ENCODE measurements around the gene ADGB.
A peak's percentile ranks its signal among the peaks of the same experiment; 100 is the strongest.
"Not testable (repeated sequence)": the region's sequence is repeated elsewhere in the genome, so short reads cannot be mapped to it uniquely, and the experiment has no call there.

ADGB gene

DNA sequence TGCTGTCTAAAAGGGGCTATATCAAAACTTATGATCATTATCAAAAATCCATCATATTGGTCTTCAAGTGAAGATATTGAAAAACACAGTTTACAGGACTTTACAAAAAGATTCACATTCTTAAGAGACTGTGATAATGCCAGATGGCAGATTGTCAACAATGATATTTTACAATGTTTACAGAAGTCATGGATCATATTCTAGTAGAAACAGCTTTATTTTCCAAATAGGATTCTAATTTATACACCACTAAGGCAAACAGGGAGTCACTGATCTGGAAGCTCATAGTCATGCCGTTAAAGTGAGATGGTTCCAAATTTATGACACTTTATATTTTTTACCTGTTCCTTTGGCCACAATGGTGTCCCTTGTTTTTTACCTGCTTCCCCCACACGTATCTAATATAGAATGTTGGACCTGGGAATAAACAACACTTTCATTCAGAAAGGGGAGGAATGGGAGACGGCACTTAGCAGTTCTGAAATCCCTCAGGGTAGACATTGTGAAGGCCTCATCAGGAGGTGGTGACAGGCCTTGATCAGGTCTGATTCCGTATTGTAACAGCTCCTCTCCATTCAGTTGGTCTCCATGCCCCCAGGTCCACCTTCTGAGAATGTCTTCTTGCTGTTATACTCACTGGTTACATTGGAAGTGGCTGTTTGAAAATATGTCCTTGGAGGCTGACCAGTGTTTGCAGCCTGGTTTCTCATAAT, 228.6 kb downstream of the ADGB start:
- DNase-seq, result no peak

DNA sequence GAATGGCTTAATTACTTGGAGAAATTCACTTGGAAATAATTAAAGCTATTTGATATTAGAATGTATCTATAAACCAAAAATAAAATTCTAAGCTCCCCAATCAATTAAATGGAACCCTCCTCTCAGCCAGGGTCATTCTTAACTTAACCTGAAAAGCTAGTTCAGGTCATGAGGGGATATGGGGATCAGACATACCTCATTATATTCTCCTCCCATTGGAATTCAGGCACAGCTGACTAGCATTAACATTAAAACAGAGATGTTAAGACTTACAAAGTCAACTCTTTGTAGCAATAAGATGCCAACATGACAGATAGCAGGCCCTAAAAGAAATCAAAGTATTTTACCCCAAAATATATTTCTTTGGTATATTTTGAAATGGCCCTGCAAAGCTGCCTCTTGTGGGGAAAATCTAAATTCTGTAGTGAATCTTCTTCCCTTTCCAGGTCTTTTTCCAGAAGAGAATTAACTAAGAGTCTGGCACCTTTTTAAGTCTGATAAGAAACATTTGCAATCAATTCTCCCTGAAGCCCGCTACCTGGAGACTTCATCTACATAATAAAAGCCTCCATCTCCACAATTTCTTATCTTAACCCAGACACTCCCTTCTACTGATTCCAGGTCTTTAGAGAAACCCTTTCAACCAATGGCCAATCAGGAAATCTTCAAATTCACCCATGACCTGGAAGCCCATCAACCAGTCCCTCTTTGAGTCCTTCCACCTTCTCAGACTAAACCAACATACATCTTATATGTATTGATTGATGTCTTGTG, 231.2 kb downstream of the ADGB start:
- DNase-seq, result no peak

DNA sequence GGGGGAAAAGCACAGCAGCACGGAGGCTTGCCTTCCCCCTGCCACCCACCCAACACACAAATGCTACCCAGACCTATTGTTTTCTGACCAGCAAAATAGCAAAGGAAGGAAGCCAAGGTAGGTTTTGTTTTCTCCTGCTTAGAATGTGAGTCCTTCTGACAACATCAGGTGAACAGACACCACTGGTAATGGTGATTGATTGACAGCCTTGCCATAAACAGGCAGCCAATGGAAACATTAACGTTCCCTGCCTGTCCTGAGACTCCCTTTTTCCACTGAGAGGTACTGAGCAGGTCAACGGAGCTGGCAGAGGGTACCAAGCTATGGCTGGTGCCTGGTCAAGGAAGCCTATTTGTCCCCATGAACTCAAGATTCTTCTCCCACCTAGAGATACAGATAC, 234.4 kb downstream of the ADGB start:
- DNase-seq, result no peak

DNA sequence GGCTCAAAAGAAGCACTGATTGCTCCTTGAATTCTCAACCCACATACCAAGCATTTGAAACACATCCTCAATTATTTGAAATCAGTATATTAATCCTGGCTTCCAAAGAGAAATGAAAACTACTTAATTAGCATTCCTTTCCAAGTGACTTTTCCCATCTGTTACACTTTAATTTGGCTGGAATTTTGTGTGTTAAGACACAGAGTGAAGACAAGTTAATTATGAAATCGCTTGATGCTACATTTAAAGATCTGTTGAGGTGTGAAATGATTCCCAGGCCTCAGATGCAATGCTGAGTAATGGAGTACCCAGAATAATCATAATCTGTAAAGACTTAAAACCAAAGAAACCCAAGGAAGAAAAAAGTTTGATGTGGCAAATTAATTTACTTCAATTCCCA, 241.4 kb downstream of the ADGB start:
- DNase-seq, result no peak

DNA sequence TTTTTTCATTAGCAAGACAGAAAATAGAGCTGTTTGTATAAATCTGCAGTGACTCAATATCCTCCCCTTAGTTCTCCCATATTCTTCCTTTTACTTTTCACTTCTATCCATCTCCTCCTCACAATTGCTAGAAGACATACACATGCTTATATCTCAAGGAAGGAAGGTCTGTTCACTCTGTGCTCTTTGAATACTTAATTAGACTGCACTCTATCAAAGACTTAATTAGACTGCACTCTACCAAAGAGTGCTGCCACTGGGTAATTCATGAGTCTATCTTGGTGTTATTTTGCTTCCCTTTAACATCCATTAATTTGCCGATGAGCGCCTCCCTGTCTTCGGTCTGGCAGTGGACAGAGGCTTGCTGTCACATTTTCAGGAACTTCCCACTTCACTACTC, 241.9 kb downstream of the ADGB start:
- no peak for DNase-seq

DNA sequence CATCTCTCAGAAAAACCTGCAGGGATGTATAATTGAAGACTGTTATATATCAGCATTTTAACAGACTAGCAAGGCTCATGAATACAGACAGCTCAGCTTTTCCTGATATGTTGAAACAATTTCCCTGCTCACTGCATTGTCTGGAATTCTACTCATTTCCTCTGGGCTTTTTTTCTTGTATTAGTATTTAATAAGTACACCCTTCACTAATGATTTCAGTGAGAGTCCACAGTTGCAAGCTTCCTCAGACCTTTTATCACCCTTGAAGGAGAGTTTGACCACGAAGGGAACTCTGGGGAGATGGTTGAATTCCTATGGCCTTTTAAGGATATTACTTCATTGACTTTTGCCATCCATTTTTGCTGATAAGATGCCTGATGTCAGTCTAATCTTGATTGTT, 248.7 kb downstream of the ADGB start:
- no peak for DNase-seq

DNA sequence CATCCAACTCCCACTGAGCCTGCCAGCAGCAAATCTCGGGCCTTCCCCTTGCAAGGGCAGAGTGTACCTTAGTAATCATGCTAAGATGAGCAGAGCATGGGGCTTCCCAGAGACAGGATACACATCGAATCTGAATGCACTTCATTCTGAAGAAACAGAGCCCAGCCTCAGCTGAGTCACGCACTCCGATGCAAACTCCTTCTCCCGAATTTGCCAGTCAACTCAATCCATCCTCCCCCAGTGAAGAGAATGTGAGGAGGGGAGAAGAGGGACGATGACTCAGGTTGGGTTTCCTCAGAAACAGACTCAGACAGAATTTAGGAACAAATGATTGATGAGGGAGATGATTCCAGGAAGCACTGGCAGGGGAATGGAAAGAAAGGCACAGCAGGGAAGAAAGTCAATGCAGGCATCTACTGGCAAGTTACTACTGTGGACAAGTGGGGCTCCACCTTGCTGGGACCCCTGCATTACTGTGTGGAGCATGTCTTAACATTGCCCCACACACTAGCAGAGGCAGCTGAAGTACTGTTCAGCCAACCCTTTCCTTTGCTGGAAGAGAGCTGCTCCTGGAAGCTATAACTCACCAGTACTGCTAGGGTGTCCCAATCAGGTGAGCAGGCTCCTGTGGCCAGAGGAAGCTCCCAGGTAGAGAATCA, 251.6 kb downstream of the ADGB start:
- no peak for DNase-seq

DNA sequence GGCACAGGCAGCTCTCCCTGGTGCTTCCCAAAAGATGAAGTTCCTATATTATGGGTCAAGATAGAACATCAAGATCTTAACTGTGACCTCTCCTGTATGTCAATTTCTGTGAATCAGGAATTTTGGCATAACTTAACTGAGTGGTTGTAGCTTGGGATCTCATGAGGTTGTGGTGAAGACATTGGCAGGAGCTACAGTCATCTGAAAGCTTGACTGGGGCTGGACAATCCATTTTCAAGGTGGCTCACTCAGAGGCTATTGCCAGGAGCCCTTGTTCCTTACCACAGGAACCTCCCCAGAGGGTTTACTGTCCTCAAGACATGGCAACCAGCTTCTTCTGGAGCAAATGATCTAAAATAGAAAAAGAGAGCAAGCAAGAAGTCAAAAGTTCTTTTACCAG, 252.2 kb downstream of the ADGB start:
- no peak for DNase-seq

GRCh38 chr6:146851837-146852236, 253.1 kb downstream of the ADGB start:
- no peak for DNase-seq

GRCh38 chr6:146854521-146855255, 255.9 kb downstream of the ADGB start:
- not testable (repeated sequence) for DNase-seq

DNA sequence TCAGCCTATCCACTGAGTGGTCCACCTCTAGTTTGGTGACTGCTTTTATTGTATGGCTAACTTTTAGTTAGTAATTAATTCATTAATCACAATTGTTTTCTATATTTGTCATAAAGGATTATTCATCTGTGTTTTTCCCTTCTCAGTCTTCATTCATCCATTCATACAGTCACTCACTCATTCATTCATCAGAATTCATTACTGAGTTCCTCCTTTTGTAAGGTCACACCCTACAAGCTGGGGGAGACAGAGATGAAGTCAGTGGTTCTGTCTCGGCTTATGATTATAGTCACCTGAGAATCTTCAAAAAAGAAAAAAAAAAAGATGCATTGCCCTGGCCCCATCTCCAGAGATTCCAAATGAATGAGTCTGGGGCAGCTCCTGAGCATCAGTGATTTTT, 257.1 kb downstream of the ADGB start:
- DNase-seq, result no peak

GRCh38 chr6:146856296-146856695, 257.5 kb downstream of the ADGB start:
- DNase-seq, result no peak

DNA sequence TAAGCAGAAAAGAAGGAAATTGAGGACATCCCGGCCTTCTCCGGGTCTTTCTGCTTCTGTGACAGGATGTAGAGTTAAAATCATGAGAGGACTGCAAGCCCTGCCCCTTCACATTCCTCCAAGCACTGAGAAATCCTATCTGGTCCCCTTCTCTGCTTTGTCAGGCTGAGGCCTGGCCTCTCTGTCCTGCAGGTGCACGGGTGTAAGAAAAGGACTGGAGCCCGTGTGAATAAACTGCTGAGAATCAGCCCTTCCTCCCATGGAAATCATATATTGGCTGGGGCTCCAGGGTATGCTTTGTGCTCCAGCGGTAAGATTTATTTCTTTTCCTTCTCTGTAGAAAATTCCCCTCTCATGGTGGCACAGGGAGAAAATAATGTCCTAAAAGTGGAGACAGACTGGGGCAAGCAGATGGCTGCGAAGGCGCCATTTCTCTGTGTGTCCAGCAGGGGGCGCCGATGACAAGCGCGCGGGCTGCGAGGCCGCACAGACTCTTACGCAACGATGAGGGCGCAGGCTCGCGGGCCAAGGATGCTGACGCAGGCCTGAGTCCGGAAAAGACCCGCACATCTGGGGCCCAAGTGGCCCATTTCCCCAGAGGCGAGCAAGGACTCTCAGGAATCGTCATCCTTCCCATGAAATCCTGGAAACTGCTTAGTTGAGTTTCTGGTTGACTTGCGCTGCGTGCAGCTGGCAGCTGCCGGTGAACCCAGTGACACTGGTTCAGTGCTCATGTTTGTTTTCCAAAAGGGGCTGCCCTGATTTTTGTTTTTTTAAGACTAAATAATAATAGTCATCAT, 258.6 kb downstream of the ADGB start:
- peak; percentile 29 for DNase-seq

DNA sequence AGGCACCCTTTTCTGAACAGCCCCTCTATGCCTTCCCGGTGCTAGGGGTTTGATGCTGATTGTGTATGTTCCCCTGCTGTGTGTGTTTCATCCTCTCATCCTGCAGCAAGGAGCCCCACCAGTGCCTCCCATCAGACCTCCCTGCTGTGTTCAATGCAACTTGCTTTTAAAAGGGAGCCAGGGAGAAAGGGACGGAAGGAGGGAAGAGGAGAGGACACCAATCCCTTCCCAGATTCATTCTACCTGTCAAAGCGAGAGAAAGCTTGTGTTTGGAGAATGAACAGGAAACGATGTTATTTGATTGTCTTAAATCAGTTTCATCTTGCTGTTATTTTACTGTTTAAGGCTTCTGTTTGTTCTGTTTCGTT, 259.2 kb downstream of the ADGB start:
- no peak for DNase-seq

DNA sequence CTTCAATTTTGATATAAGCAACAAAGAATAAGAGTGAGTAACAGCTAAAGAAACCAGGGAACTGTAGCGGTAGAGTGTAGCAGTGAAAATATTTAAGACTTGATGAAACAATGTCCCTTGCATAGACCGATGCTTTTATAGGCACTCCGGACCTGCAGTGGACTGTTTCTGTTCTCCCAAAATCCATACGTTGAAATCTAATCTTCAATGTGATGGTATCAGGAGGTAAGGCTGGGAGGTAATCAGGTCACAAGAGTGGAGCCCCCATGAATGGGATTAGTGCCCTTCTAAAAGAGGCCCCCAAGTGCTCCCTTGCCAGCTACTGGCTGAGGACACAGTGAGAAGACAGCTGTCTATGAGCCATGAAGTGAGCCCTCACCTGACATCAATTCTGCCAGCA, 260.4 kb downstream of the ADGB start:
- no peak for DNase-seq

GRCh38 chr6:146859795-146860495, 261.2 kb downstream of the ADGB start:
- DNase-seq, result no peak

- DNase-seq, result no peak
These were observed 261.8 kb downstream of the ADGB start for GRCh38 chr6:146860583-146860982.

DNA sequence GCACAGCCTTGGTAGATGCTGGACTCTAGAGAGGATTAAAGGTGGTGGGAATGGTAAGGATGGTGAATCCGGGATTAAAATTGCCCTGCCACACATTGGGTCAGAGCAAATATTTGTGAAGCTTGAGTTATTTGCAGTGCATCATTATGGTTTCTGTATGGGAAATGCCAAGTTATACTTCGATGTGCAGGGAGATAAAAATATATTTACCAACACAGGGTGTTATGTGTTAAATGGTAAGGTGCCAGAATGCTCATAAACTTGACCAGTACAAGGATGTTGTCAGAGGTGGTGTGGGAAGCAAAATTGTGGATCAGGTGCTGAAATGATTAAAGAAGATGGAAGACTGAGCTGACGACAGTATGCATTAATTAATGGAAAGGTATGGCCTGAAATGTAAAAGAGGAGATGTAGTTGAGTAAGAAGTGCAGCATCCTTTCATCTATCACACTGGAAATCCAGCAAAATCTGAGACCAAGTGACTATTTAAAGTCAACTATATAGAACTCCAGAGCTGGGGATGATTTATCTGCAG, 262.3 kb downstream of the ADGB start:
- no peak for DNase-seq

GRCh38 chr6:146861716-146862115, 262.9 kb downstream of the ADGB start:
- no peak for DNase-seq

DNA sequence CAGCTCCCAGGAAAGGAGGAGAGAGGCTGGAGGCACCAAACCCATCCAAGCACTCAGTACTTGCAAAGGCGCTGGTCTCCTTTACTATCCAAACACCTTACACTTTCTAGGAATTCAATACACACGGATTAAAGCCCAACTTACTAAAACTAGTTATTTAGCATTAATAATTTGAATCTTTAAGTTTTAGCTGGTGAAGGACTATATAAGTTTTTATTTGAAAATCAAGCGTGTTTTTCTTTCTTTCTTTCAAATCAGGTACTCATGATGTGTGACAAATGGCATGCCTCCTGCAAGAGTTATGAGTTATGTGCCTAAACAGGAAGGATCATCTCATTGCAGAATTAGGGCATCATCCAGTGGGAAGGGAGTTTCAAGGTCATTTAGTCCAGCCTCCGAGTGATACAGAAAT, 263.7 kb downstream of the ADGB start:
- DNase-seq, result no peak

GRCh38 chr6:146864300-146864699, 265.5 kb downstream of the ADGB start:
- no peak for DNase-seq

DNA sequence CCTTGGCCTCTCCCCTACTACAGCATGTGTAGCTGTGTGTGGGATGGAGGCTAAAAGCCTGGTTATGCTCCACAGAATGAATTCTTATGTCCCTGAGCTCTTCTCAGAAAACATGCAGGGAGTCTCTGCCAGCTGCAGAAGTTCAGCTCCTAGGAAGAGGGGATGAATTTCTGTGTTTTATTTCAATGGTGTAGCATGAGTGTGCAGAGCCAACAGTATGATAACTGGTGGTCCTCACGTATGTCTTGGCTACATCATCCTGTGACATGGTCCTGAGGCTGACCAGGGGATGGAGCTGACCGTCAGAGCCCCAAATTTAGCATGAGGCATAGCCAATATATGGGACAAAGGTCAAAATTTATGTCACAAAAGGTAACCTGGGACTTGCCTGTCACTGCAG, 266.1 kb downstream of the ADGB start:
- DNase-seq, result no peak
